Measurements from ENCODE around the gene FHL2. TPM values are rescaled to one million over a fixed set of nuclear protein-coding genes. Genes with fewer than 3 reads are reported as not detected.

The FHL2 gene
- total and polyA plus RNA-seq, 2 of the 13 experiments (the other 11 are each of a cell fraction or from before 2014, with no cell fraction given): 1.9 to 74.8 TPM

DNA sequence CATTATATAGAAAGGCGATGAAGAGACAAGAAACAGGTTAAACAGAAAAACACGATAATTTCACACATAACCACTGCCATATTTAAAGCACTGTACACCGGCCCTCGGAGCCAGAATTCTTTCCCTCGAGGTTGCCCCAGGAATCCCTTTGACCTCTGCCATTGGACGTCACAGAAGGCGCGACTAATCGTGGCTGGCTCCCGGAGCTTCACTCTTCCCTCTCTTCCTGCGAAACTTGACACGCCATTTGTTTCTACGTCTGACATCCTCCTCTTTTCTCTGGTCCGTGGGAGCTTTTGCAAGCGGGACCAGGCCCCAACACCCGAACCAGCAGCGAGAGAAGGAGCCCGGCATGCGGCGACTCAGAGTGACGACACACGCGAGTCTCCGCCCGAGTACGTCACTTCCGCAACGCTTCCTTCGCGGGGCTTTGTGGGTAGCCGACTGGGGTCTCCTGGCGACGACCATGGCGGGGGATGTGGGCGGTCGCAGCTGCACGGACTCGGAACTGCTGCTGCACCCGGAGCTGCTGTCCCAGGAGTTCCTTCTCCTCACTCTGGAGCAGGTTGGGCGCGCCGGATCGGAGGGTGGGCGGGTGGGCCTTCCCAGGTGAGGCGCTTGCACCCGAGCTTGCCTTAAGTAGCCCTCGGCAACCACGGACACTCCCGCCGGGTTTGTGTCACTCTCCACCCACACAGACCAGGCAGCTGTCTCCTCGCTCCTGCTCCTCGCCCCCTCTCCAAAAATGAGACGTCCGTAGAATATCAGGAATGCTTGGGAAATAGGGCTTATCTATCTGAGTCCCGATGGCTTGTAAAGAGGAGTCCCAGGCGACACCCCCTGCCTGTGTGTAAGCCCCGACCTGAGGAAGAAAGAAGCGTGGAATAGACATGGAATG lies 61.5 kb downstream of the FHL2 start, which contains the start of gene C2orf49 (continued):
- TF ChIP-seq, protein P1, sequence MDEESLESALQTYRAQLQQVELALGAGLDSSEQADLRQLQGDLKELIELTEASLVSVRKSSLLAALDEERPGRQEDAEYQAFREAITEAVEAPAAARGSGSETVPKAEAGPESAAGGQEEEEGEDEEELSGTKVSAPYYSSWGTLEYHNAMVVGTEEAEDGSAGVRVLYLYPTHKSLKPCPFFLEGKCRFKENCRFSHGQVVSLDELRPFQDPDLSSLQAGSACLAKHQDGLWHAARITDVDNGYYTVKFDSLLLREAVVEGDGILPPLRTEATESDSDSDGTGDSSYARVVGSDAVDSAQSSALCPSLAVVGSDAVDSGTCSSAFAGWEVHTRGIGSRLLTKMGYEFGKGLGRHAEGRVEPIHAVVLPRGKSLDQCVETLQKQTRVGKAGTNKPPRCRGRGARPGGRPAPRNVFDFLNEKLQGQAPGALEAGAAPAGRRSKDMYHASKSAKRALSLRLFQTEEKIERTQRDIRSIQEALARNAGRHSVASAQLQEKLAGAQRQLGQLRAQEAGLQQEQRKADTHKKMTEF (CRISPR knock-in tag; IDR thresholded peaks at IDR 0.05): peak; percentile 86
- no peak for TF ChIP-seq ZNF17 (CRISPR knock-in tag; IDR thresholded peaks at IDR 0.05)
- no peak for TF ChIP-seq FLYWCH1 (CRISPR knock-in tag; IDR thresholded peaks at IDR 0.05)
- TF ChIP-seq, protein P2, sequence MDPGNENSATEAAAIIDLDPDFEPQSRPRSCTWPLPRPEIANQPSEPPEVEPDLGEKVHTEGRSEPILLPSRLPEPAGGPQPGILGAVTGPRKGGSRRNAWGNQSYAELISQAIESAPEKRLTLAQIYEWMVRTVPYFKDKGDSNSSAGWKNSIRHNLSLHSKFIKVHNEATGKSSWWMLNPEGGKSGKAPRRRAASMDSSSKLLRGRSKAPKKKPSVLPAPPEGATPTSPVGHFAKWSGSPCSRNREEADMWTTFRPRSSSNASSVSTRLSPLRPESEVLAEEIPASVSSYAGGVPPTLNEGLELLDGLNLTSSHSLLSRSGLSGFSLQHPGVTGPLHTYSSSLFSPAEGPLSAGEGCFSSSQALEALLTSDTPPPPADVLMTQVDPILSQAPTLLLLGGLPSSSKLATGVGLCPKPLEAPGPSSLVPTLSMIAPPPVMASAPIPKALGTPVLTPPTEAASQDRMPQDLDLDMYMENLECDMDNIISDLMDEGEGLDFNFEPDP (CRISPR knock-in tag; conservative IDR thresholded peaks at IDR 0.05): no peak
- no peak for TF ChIP-seq RORA (CRISPR knock-in tag; IDR thresholded peaks at IDR 0.05)
- TF ChIP-seq, protein P3, sequence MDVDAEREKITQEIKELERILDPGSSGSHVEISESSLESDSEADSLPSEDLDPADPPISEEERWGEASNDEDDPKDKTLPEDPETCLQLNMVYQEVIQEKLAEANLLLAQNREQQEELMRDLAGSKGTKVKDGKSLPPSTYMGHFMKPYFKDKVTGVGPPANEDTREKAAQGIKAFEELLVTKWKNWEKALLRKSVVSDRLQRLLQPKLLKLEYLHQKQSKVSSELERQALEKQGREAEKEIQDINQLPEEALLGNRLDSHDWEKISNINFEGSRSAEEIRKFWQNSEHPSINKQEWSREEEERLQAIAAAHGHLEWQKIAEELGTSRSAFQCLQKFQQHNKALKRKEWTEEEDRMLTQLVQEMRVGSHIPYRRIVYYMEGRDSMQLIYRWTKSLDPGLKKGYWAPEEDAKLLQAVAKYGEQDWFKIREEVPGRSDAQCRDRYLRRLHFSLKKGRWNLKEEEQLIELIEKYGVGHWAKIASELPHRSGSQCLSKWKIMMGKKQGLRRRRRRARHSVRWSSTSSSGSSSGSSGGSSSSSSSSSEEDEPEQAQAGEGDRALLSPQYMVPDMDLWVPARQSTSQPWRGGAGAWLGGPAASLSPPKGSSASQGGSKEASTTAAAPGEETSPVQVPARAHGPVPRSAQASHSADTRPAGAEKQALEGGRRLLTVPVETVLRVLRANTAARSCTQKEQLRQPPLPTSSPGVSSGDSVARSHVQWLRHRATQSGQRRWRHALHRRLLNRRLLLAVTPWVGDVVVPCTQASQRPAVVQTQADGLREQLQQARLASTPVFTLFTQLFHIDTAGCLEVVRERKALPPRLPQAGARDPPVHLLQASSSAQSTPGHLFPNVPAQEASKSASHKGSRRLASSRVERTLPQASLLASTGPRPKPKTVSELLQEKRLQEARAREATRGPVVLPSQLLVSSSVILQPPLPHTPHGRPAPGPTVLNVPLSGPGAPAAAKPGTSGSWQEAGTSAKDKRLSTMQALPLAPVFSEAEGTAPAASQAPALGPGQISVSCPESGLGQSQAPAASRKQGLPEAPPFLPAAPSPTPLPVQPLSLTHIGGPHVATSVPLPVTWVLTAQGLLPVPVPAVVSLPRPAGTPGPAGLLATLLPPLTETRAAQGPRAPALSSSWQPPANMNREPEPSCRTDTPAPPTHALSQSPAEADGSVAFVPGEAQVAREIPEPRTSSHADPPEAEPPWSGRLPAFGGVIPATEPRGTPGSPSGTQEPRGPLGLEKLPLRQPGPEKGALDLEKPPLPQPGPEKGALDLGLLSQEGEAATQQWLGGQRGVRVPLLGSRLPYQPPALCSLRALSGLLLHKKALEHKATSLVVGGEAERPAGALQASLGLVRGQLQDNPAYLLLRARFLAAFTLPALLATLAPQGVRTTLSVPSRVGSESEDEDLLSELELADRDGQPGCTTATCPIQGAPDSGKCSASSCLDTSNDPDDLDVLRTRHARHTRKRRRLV (CRISPR knock-in tag; IDR thresholded peaks at IDR 0.05): peak; percentile 76; the same call in 1 of the 2 replicates
- peak; percentile 58; the same call in 1 of the 2 replicates for TF ChIP-seq ARID2 (CRISPR knock-in tag; IDR thresholded peaks at IDR 0.05; ENCODE audit: borderline replicate concordance)
- TF ChIP-seq NFATC3 (CRISPR knock-in tag; IDR thresholded peaks at IDR 0.05): 0 out of 2 replicates have a peak, but pooled peaks have one; percentile 87
- TF ChIP-seq, protein P4, sequence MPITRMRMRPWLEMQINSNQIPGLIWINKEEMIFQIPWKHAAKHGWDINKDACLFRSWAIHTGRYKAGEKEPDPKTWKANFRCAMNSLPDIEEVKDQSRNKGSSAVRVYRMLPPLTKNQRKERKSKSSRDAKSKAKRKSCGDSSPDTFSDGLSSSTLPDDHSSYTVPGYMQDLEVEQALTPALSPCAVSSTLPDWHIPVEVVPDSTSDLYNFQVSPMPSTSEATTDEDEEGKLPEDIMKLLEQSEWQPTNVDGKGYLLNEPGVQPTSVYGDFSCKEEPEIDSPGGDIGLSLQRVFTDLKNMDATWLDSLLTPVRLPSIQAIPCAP (CRISPR knock-in tag; IDR thresholded peaks at IDR 0.05; ENCODE audit: low read depth): no peak
- 0 out of 2 replicates have a peak, but pooled peaks have one; percentile 32 for TF ChIP-seq ZMAT3 (CRISPR knock-in tag; conservative IDR thresholded peaks at IDR 0.05)
- TF ChIP-seq ZNF337 (CRISPR knock-in tag; IDR thresholded peaks at IDR 0.05; ENCODE audit: borderline replicate concordance, low read depth): 0 out of 2 replicates have a peak, but pooled peaks have one; percentile 41
- TF ChIP-seq ZFP37 (CRISPR knock-in tag; IDR thresholded peaks at IDR 0.05; ENCODE audit: borderline replicate concordance): no peak
- TF ChIP-seq, protein P5, sequence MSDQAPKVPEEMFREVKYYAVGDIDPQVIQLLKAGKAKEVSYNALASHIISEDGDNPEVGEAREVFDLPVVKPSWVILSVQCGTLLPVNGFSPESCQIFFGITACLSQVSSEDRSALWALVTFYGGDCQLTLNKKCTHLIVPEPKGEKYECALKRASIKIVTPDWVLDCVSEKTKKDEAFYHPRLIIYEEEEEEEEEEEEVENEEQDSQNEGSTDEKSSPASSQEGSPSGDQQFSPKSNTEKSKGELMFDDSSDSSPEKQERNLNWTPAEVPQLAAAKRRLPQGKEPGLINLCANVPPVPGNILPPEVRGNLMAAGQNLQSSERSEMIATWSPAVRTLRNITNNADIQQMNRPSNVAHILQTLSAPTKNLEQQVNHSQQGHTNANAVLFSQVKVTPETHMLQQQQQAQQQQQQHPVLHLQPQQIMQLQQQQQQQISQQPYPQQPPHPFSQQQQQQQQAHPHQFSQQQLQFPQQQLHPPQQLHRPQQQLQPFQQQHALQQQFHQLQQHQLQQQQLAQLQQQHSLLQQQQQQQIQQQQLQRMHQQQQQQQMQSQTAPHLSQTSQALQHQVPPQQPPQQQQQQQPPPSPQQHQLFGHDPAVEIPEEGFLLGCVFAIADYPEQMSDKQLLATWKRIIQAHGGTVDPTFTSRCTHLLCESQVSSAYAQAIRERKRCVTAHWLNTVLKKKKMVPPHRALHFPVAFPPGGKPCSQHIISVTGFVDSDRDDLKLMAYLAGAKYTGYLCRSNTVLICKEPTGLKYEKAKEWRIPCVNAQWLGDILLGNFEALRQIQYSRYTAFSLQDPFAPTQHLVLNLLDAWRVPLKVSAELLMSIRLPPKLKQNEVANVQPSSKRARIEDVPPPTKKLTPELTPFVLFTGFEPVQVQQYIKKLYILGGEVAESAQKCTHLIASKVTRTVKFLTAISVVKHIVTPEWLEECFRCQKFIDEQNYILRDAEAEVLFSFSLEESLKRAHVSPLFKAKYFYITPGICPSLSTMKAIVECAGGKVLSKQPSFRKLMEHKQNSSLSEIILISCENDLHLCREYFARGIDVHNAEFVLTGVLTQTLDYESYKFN (CRISPR knock-in tag; conservative IDR thresholded peaks at IDR 0.05): peak; percentile 54
- TF ChIP-seq, protein P6, sequence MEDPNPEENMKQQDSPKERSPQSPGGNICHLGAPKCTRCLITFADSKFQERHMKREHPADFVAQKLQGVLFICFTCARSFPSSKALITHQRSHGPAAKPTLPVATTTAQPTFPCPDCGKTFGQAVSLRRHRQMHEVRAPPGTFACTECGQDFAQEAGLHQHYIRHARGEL (CRISPR knock-in tag; IDR thresholded peaks at IDR 0.05): no peak

Measured in HepG2 (cell line).